OCI-LY7 (cell line): Measurements from ENCODE around the gene LEF1. TPM values are rescaled to one million over a fixed set of nuclear protein-coding genes. Genes with fewer than 3 reads are reported as not detected.

Experiments used
- BruUV-seq: library from RNA; stranded (reverse); fragments of 400-500 nt; replicated peaks from 2 replicates; lab custom pipeline; 2021; lab: Mats Ljungman, UMichigan
- CTCF ChIA-PET: fragments of 300-600 bp; sonication (Branson Sonifier 250); formaldehyde crosslinking; loops from one replicate; lab custom pipeline; 2022; ENCODE audit warnings: antibody characterized with exemption; ENCODE audit not compliant: unreplicated experiment; lab: Charles Lee
- POLR2A ChIA-PET: fragments of 300-600 bp; sonication (Branson Sonifier 250); formaldehyde crosslinking; loops from one replicate; lab custom pipeline; 2022; ENCODE audit warnings: antibody characterized with exemption; lab: Charles Lee
- DNase-seq: peaks from one replicate; pipeline ENCODE4 v3.0.0-alpha.2; 2015; ENCODE audit warnings: low spot score
- H2AFZ ChIP-seq: fragments of 200-600 bp; sonication (generic), shearing (Covaris generic); 2 replicates; pipeline ENCODE4 v1.6.1; 2014; ENCODE audit warnings: mild to moderate bottlenecking, antibody characterized with exemption, low read length, moderate library complexity
- H3K27ac ChIP-seq: fragments of 200-600 bp; sonication (generic); 2 replicates; pipeline ENCODE4 v1.5.1; 2014; ENCODE audit warnings: mixed run types, low read depth, mild to moderate bottlenecking, moderate library complexity, low read length, inconsistent platforms; ENCODE audit not compliant: poor library complexity, severe bottlenecking
- H3K36me3 ChIP-seq: fragments of 200-600 bp; sonication (generic); 2 replicates; pipeline ENCODE4 v1.6.1; 2014; ENCODE audit warnings: mild to moderate bottlenecking, antibody characterized with exemption, low read length, moderate library complexity, mixed read lengths; ENCODE audit not compliant: insufficient read depth
- H3K4me1 ChIP-seq: fragments of 200-600 bp; sonication (generic); 2 replicates; pipeline ENCODE4 v1.5.1; 2014; ENCODE audit warnings: mild to moderate bottlenecking, low read length; ENCODE audit not compliant: insufficient read depth, poor library complexity, severe bottlenecking
- H3K4me2 ChIP-seq: fragments of 200-600 bp; sonication (generic); 2 replicates; pipeline ENCODE4 v1.6.1; 2014; ENCODE audit warnings: mild to moderate bottlenecking, low read length
- H3K4me3 ChIP-seq: fragments of 200-600 bp; sonication (generic); 2 replicates; pipeline ENCODE4 v1.5.1; 2014; ENCODE audit warnings: mild to moderate bottlenecking, low read depth, low read length; ENCODE audit not compliant: poor library complexity, severe bottlenecking
- H3K79me2 ChIP-seq: fragments of 200-600 bp; sonication (generic); 2 replicates; pipeline ENCODE4 v1.6.1; 2016; ENCODE audit warnings: low read depth, mild to moderate bottlenecking, low read length, moderate library complexity, mixed read lengths; ENCODE audit not compliant: insufficient read depth
- H3K9me2 ChIP-seq: fragments of 200-600 bp; sonication (generic); 2 replicates; pipeline ENCODE4 v1.6.1; 2016; ENCODE audit warnings: mild to moderate bottlenecking, low read length, mixed read lengths; ENCODE audit not compliant: insufficient read depth
- H3K9me3 ChIP-seq: fragments of 200-600 bp; sonication (generic); 2 replicates; pipeline ENCODE4 v1.6.1; 2014; ENCODE audit warnings: mild to moderate bottlenecking, mixed run types, low read length, mixed read lengths
- H4K20me1 ChIP-seq: fragments of 200-600 bp; sonication (generic); 2 replicates; pipeline ENCODE4 v1.6.1; 2014; ENCODE audit warnings: mild to moderate bottlenecking, antibody characterized with exemption, low read length, moderate library complexity, mixed read lengths; ENCODE audit not compliant: insufficient read depth
- CTCF ChIP-seq: fragments of 200-600 bp; sonication (generic); conservative IDR thresholded peaks from 2 replicates; pipeline ENCODE4 v1.5.1; 2014; ENCODE audit warnings: mild to moderate bottlenecking, antibody characterized with exemption, low read length, moderate library complexity, mixed read lengths
- EZH2phosphoT487 ChIP-seq: fragments of 200-600 bp; sonication (generic); IDR thresholded peaks from 2 replicates; pipeline ENCODE4 v1.6.1; 2018; ENCODE audit warnings: low read depth, borderline replicate concordance, mild to moderate bottlenecking, mixed run types, antibody characterized with exemption, low read length, moderate library complexity, mixed read lengths
- intact Hi-C: fragments of 100-400 bp; cut with micrococcal nuclease; formaldehyde crosslinking; loops from one replicate; pipeline ENCODE4 v1.10.0; 2022; ENCODE audit not compliant: unreplicated experiment
- total RNA-seq, 2 experiments: library from RNA; depleted of rRNA in 1 of 2; stranded (reverse); fragments of >200 nt in 1 of 2; shearing (Covaris generic) in 1 of 2; gene quantifications; 2 replicates each; pipeline ENCODE4 v1.2.3, GENCODE V29; 2014 to 2022

LEF1 gene
- total RNA-seq, 2 experiments from 2014 or later = 207 to 223 TPM

GRCh38 chr4:108004646-108005045 is 164.1 kb downstream of the LEF1 start:
- CTCF ChIA-PET = no interaction called here

GRCh38 chr4:108003982-108004515 is 164.7 kb downstream of the LEF1 start:
- H3K4me2 ChIP-seq = no peak overlapping the region
- no peaks in the 10 kb centered on the region for H3K9me2 ChIP-seq
- H3K9me3 ChIP-seq = no peaks in the 10 kb centered on the region
- ChIA-PET CTCF (interaction anchor here (0.7 kb wide), 1 partner anchor 10 kb away, joined by 3 read pairs; no protein-coding TSS in a partner anchor), POLR2A (interaction anchor here (0.6 kb wide), 1 partner anchor 661 kb away, joined by 3 read pairs; no protein-coding TSS in a partner anchor)
- DNase-seq = no peak
- no peak overlapping the region for H2AFZ ChIP-seq
- BruUV-seq = no TSS peak
- intact Hi-C loops = no loop called here
- H3K36me3 ChIP-seq = peaks cover 59% of the 10 kb centered on the region
- H3K27ac ChIP-seq = no peak overlapping the region
- TF ChIP-seq EZH2phosphoT487 (no peak), CTCF (no peak)
- H3K79me2 ChIP-seq = peaks cover 14% of the 10 kb centered on the region; the same call in 1 of the 2 replicates
- no peaks in the 10 kb centered on the region for H3K4me1 ChIP-seq
- H4K20me1 ChIP-seq = no peaks in the 10 kb centered on the region
- H3K4me3 ChIP-seq = no peak overlapping the region

More at GRCh38 chr4:108004646-108005045, 164.1 kb downstream of the LEF1 start:
- no TSS peak for BruUV-seq
- Histone ChIP-seq H3K36me3 (peaks cover 58% of the 10 kb centered on the region), H3K27ac (no peak overlapping the region), H3K9me2 (no peaks in the 10 kb centered on the region), H4K20me1 (no peaks in the 10 kb centered on the region), H3K4me3 (no peak overlapping the region), H3K4me1 (no peaks in the 10 kb centered on the region), H2AFZ (no peak overlapping the region), H3K4me2 (no peak overlapping the region), H3K79me2 (peaks cover 8% of the 10 kb centered on the region; the same call in 1 of the 2 replicates), H3K9me3 (no peaks in the 10 kb centered on the region)
- TF ChIP-seq EZH2phosphoT487 (no peak), CTCF (no peak)
- POLR2A ChIA-PET = no interaction called here
- intact Hi-C loops = no loop called here
- DNase-seq = no peak

- no TSS peak for BruUV-seq
- ChIA-PET POLR2A (interaction anchor here (1.1 to 1.3 kb wide), 3 partner anchors 12 to 17 kb away, joined by 4 to 9 read pairs (median 4); no protein-coding TSS in a partner anchor), CTCF (no interaction called here)
- Histone ChIP-seq H3K9me2 (no peaks in the 10 kb centered on the region), H3K9me3 (no peaks in the 10 kb centered on the region), H3K79me2 (peaks cover 34% of the 10 kb centered on the region; the same call in 1 of the 2 replicates), H3K4me1 (peaks cover 7% of the 10 kb centered on the region), H4K20me1 (no peaks in the 10 kb centered on the region), H3K27ac (no peak overlapping the region), H3K36me3 (peaks cover 74% of the 10 kb centered on the region), H3K4me2 (no peak overlapping the region), H3K4me3 (no peak overlapping the region), H2AFZ (no peak overlapping the region)
- no peak for DNase-seq
- intact Hi-C loops = no loop called here
- TF ChIP-seq EZH2phosphoT487 (no peak), CTCF (no peak)
These were observed 167.1 kb downstream of the LEF1 start for GRCh38 chr4:108001540-108002135.
